ENCODE data around the gene IL36B.

- TF ChIP-seq CTCF (IDR thresholded peaks at IDR 0.05) (no peak), POLR2A (IDR thresholded peaks at IDR 0.05) (no peak)
Measured at GRCh38 chr2:113093613-113093977, 40.9 kb upstream of the IL36B start.

All from body of pancreas (tissue), 4 donors.